NK-92 treated with Interleukin-12 subunit alpha and Interleukin-12 subunit beta, amount 100 ng/mL, for 24 hours (cell line): ENCODE measurements around the gene RBM15.
A peak's percentile ranks its signal among the peaks of the same experiment; 100 is the strongest.

Source experiments
- DNase-seq: peaks from one replicate; lab custom pipeline; 2025; lab: John Stamatoyannopoulos, UW

Gene RBM15

DNA sequence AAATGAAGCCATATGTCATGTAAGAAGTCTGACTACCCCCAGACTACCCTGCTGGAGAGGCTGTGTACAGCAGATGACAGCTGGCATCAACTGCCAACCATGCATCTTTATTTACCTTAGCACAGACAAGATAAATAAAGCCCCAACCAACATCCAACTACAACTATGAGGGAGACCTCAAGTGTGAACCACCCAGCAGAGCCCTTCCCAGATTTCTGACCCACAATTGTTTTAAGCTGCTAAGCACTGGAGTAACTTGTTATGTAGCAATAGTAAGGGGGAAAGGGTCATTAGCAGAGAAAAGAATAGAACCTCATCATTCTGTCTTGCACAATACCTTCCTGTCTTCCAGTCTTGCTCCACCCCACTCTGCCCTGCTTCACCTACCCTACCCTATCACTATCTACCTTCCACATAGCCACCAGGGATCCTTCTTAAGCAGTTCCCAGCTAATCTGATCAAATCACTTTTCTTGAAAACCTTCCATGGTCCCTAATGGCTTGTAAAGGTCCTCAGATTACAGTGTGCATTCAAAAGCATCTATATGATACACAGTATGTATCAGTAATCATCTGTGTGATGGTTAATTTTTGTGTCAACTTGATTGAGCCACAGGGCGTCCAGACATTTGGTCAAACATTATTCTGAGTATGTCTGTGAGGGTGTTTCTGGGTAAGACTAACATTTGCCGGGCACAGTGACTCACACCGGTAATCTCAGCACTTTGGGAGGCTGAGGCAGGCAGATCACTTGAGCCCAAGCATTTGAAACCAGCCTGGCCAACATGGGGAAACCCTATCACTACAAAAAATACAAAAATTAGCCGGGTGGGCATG is 19.6 kb upstream of the RBM15 start:
- DNase-seq, result peak; percentile 15

DNA sequence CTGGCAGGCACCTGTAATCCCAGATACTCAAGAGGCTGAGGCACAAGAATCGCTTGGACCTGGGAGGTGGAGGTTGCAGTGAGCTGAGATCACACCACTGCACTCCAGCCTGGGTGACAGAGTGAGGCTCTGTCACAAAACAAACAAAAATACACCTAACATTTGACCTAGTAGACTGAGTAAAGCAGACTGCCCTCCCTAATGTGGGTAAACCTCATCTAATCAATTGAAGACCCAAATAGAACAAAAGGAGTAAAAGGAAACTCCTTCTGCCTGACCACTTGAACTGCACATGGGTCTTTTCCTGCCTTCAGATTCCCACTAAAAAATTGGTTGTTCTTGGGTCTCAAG is 19.0 kb upstream of the RBM15 start:
- DNase-seq, result no peak

DNA sequence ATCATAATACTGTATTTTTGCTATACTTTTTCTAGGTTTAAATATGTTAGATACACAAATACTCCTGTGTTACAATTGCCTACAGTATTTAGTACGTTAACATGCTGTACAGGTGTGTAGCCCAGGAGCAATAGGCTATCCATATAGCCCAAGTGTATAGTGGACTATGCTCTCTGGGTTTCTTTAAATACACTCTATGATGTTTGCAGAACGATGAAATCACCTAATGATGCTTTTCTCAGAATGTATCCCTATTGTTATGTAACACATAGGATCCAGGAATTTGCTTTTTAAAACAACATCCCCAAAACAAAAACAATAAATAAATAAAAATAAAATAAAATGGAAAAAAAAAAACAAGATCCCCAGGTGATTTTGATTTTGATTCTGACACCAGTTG is 18.1 kb upstream of the RBM15 start:
- no peak for DNase-seq

DNA sequence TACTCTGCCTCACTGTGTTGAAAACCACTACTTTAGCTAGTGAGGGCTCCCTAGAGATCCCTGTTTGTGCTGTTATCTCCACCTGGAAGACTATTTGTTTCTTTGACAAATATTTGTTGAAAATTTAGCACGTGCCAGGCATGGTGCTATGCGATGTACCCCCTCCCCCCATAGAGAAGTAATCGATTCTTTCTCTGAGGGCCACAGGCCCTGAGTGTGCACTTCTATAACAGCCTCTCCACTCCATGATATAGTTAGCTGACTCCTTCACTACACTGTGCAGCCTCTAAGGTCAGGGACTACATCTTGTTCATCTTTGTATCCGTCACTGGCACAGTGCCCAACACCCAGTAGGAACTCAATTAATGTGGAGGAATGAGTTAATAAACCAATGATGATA is 17.3 kb upstream of the RBM15 start:
- DNase-seq, result no peak

DNA sequence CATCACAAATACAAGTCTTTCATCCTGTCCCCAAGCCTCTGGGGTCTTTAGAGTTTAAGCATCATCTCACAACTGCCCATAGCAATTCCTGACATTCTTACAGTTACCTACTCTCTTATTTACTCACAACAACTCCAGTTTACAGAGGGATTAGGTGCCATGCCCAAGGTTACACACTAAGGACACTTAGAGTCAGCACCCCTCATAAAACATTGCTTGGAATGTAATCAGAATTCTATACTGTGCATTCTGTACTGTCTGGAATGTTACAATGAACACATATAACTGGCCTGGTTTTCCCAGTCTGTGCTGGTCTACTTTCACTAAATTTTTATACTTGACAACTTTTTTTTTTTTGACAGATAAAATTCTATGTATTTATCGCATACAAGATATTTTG is 14.5 kb upstream of the RBM15 start:
- DNase-seq, result no peak

DNA sequence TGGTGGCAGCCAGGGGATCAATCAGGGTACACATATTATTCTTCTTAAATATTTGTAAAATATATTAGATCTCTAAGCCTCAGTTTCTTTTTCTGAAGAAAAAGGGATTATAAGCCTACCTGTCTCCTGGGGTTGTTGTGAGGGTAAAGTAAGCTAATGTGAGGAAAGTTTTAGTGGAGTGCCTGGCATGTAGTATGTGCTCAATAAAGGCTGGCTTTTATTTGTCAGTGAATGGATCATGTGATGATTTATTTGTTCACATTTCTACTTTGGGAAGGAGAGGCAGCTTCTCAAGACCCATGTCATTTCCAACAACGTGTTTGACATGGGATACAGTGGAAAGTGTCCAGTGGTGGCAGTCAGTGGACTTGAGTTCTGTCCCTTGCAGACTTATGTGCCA is 12.4 kb upstream of the RBM15 start:
- DNase-seq, result no peak

DNA sequence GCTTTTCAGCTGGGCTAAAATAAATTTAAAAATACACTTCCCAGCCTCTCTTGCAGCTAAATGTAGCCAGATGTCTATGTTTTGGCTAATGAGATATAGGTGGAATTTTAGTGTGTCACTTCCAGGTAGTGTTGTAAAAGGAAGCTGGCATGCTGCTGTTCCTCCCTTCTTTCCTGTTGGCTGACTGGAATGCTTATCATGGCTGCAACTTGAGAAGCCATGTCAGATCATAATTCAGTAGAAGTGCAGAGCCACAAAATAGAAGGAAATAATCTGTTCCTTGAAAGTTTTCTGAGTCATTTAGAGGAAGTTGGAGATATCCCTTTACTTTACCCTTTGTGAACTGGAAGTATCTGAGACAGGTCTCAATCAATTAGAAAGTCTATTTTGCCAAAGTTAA is 10.9 kb upstream of the RBM15 start:
- no peak for DNase-seq

DNA sequence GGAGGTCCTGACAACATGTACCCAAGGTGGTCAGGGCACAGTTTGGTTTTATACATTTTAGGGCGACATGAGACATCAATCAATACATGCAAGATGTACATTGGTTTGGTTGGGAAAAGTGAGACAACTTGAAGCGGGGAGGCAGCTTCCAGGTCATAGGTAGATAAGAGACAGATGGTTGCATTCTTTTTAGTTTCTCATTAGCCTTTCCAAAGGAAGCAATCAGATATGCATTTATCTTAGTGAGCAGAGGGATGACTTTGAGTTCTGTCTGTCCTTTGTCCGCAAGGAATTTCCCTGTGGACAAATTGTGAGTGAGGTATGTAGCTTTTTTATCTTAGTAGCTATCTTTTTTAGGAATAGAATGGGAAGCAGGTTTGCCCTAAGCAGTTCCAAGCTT is 10.5 kb upstream of the RBM15 start:
- no peak for DNase-seq

DNA sequence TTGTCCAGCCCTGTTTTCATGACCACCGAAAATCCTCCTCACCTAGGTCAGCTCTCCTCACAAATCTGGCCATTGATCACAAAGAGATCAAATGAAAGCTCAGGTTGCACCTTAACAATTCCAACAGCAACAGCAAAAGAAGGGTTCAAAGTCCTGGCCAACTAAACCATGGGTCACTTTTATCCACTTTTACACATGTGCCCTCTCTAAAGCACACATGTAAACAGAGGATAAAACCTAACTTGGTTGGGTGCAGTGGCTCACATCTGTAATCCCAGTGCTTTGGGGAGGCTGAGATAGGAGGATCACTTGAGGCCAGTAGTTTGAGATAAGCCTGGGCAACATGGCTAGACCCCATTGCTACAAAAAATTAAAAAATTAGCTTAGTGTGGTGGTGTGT is 3.9 kb upstream of the RBM15 start:
- no peak for DNase-seq

DNA sequence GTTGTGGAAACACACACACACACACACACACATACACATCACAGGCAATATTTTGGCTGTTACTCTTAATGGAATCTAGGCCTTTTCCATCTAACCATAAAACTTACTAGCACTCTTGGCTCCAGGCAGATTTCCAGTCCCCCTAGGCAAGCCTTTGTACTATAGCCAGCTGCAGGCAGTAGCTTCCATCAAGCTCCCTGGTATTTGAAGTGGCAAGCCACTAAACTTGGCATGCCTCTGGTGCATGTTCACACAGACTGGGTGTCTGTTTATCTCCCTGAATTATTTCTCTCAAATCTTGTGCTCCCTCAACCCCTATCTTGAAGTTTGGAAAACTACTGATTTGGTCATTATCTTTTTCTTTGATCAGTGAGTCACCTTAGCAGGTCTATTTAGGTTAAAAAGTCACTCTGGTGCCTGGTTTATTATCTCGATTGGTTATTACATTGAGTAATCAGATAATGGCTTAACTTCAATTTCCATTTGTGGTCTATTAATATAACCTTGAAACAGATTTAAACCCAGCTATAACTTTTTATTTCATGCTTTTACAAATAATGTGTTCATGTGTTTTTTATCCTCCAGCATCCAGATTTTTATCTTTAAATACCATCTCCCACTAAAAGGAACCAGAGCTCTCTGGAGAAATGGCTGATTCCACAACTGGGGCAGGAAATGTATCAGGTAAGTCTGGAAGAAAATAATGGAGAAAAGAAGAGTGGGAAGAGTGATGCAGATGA is 2.7 kb upstream of the RBM15 start:
- no peak for DNase-seq

DNA sequence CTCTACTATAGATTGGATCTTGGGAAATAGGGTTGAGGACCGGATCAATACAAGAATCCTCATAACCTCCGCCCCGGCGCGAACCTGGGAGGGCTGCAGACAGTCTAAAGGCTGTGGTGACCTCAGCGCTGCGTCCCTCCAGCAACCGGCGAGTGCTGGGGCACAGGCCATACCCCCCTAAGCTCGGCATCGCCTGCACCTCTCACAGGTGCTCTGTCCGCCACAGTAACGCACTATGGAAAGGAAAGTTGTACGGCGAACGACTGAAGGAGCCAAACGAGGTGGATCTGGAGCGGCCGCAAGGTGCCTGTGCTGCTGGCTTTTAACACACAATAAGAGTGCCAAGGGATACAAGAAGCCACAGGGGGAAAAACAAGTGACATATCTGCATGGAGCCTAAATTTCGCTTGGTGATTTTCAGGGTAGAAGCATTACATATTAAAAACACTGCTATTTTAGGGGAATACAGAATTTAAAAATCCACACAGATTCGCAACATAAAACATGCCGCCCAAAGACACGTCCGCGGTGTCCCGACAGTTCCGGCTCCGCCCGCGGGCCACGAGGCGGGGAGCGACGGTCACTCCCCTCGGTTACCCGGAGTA is 1.4 kb upstream of the RBM15 start:
- peak; percentile 58 for DNase-seq

DNA sequence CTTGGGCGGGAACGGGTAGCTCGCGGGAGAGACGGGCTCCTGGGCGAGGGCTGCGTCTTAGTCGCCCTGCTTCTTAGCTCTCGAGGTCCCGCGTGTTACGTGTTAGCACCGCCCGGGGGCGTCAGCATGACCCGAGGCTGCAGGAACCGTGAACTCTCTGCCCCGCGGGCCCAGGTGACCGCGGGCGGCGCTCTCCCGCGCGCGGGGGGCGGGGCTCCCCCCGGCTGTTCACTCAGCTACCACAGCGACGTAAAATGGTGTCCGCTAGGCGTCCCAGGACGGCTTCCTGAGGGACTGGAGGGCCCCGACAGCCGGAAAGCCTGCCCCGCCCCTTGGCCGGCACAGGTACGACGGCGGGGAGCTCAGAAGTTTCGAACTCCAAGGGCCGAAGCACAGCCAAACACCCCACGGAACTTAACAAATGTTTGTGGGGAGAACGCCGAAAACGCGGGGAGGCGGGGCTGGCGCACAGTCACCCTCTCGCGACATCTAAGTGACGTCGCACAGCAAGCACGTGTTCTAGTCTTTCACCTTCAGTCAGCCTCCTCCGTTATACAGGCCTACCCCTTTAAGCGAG is 780 bp upstream of the RBM15 start:
- peak; percentile 97 for DNase-seq

DNA sequence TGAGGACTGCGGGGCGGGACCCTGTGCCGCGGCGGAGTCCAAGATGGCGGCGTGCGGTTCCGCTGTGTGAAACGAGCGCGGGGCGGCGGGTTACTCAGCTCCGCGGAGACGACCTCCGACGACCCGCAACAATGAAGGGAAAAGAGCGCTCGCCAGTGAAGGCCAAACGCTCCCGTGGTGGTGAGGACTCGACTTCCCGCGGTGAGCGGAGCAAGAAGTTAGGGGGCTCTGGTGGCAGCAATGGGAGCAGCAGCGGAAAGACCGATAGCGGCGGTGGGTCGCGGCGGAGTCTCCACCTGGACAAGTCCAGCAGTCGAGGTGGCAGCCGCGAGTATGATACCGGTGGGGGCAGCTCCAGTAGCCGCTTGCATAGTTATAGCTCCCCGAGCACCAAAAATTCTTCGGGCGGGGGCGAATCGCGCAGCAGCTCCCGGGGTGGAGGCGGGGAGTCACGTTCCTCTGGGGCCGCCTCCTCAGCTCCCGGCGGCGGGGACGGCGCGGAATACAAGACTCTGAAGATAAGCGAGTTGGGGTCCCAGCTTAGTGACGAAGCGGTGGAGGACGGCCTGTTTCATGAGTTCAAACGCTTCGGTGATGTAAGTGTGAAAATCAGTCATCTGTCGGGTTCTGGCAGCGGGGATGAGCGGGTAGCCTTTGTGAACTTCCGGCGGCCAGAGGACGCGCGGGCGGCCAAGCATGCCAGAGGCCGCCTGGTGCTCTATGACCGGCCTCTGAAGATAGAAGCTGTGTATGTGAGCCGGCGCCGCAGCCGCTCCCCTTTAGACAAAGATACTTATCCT is 430 bp downstream of the RBM15 start:
- peak; percentile 74 for DNase-seq

DNA sequence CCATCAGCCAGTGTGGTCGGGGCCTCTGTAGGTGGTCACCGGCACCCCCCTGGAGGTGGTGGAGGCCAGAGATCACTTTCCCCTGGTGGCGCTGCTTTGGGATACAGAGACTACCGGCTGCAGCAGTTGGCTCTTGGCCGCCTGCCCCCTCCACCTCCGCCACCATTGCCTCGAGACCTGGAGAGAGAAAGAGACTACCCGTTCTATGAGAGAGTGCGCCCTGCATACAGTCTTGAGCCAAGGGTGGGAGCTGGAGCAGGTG is 961 bp downstream of the RBM15 start:
- DNase-seq, result no peak

DNA sequence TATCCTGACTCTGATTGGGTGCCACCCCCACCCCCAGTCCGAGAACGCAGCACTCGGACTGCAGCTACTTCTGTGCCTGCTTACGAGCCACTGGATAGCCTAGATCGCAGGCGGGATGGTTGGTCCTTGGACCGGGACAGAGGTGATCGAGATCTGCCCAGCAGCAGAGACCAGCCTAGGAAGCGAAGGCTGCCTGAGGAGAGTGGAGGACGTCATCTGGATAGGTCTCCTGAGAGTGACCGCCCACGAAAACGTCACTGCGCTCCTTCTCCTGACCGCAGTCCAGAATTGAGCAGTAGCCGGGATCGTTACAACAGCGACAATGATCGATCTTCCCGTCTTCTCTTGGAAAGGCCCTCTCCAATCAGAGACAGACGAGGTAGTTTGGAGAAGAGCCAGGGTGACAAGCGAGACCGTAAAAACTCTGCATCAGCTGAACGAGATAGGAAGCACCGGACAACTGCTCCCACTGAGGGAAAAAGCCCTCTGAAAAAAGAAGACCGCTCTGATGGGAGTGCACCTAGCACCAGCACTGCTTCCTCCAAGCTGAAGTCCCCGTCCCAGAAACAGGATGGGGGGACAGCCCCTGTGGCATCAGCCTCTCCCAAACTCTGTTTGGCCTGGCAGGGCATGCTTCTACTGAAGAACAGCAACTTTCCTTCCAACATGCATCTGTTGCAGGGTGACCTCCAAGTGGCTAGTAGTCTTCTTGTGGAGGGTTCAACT is 2.1 kb downstream of the RBM15 start:
- no peak for DNase-seq

DNA sequence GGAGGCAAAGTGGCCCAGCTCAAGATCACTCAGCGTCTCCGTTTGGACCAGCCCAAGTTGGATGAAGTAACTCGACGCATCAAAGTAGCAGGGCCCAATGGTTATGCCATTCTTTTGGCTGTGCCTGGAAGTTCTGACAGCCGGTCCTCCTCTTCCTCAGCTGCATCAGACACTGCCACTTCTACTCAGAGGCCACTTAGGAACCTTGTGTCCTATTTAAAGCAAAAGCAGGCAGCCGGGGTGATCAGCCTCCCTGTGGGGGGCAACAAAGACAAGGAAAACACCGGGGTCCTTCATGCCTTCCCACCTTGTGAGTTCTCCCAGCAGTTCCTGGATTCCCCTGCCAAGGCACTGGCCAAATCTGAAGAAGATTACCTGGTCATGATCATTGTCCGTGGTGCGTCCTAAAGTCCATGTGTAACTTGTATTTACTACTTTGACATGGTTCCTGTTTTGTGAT is 2.7 kb downstream of the RBM15 start:
- no peak for DNase-seq

DNA sequence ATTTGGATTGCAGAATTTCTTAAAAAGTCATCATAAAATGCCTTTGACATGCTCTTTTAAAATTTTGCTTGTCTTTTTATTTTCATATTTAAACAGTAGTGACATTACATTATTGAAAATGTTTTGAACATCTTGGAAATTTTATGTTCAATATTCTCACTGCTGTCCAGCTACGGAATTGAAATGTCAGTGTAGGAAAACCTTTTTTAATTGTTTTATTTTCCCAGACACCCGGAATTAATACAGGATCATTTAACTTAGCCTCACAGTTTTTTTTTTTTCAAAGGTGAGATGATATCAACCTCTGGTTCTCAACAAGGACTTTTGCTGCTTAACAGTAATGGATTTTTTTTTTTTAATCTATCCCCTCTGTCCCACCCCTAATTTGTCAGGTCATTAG is 4.1 kb downstream of the RBM15 start:
- no peak for DNase-seq

DNA sequence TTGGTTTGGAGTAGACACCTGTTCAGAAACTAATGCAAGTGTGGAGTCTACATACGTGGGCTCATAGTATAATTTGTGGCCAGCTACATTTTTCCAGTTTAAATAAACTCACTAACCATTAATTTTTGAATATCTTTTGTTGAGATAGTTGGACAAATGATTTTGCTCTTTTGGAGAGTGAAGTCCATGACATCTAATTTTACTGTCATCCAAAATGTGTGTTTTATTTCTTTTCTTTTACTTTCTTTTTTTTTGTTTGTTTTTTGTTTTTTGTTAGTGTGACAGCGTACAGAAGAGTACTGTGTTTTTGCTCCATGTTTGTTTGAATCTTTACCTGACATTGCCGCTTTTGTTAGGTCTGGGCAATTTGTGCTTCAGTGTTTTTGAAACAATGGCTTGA is 5.0 kb downstream of the RBM15 start:
- no peak for DNase-seq

DNA sequence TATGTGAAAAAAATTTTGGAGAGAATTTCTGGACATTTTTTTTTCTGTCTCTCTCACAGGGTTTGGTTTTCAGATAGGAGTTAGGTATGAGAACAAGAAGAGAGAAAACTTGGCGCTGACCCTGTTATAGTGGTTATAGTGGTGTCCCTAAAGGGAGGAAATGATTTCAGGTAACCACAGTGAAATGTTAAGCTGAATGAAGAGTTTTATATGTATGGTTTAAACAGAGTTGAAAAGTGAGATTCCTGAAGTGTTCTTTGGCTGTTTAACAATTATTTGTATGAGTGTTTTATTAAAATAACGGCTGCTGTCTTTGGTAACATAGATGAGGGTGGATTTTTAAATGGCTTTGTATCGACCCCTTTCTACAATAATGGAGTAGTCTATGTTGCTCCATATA is 6.3 kb downstream of the RBM15 start:
- DNase-seq, result no peak

DNA sequence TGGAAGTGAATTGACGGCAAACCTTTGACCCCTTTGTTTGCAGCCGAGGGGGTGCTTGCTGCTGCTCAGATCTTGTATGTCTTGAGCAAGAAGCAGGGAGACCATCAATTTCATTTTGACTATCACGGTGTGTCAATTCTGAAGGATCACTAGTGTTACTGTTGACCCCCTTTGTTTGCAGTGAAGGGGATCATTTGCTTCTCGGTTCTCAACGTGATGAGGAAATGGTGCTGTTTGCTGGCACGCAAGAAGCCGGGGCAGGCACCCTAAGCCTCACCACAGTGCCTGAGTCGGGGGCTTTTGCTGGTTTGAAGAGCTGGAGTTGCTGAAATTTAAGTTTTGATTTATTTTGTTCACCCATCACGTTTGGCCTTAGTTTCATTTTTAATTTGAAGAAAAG is 7.5 kb downstream of the RBM15 start:
- DNase-seq, result no peak

DNA sequence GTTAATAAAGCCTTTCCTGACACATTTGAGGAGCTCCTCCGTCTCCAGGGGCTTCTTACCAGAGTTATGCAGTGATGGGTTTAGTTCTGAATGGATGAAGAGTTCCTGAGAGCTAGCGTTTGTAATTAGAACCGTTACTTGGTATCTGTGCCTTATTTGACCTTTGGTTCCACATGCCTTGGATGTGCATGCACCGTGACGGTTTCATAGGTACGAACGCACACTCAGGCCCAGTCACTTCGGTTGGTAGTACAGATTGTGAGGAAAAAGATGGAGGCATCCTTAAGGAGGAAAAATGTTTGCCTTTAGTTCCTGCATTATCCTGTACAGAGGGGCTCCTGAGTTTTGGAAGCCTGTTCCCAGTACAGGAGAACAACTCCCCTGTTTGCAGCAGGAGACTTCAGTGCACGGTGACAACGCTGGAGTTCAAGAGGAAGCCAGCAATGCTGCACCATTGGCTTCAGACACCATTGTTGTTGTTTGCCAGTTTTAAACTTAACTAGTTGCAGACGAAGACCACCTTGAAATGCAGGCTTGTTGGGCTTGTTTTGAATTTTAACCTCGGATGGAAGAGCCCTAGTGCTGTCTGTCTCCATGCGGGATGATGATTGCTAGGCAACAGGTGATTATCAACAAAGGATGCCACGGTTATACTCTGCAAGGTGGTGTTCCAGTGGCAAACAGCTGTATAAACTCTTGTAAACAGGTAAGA is 8.2 kb downstream of the RBM15 start:
- DNase-seq, result no peak
